ENCODE results near the gene PSG4.

PSG4 gene

GRCh38 chr19:43152214-43152613, 53.2 kb downstream of the PSG4 start:
- no peak overlapping the region for H3K27ac ChIP-seq
- TF ChIP-seq CTCF (conservative IDR thresholded peaks at IDR 0.05), result no peak

- H3K27ac ChIP-seq, result peak overlapping the region; percentile 42
Observed at GRCh38 chr19:43149788-43150187, 55.6 kb downstream of the PSG4 start.

- no peak for TF ChIP-seq CTCF (conservative IDR thresholded peaks at IDR 0.05)
- H3K27ac ChIP-seq, result no peak overlapping the region
Observed at GRCh38 chr19:43148233-43148632, 57.2 kb downstream of the PSG4 start.
